Mesendoderm (in vitro differentiated cells): ENCODE results near the gene TMEM132D.

ENCODE experiments used
- DNase-seq: peaks from one replicate; pipeline ENCODE4 v3.0.0; 2013
- H2AK5ac ChIP-seq: 2 replicates; pipeline ENCODE4 v1.6.1; 2013; ENCODE audit warnings: low read length, inconsistent platforms
- H2BK120ac ChIP-seq: 2 replicates; pipeline ENCODE4 v1.6.1; 2013; ENCODE audit warnings: low read depth, mild to moderate bottlenecking, low read length, moderate library complexity, mixed read lengths
- H2BK15ac ChIP-seq: replicated peaks from 2 replicates; pipeline ENCODE4 v1.6.1; 2013; ENCODE audit warnings: low read depth, mild to moderate bottlenecking, moderate library complexity
- H2BK5ac ChIP-seq: 2 replicates; pipeline ENCODE4 v1.6.1; 2013; ENCODE audit warnings: low read length, inconsistent platforms
- H3K18ac ChIP-seq: 2 replicates; pipeline ENCODE4 v1.6.1; 2013; ENCODE audit warnings: mild to moderate bottlenecking, low read length, mixed read lengths
- H3K23ac ChIP-seq: one replicate; pipeline ENCODE4 v1.6.1; 2013; ENCODE audit warnings: low read length
- H3K27ac ChIP-seq: 2 replicates; pipeline ENCODE4 v1.5.1; 2013; ENCODE audit warnings: low read depth, mild to moderate bottlenecking, inconsistent platforms, low read length, moderate library complexity
- H3K27me3 ChIP-seq: 2 replicates; pipeline ENCODE4 v1.6.1; 2013; ENCODE audit warnings: low read length, control low read depth, mild to moderate bottlenecking, inconsistent platforms; ENCODE audit not compliant: insufficient read depth, poor library complexity
- H3K36me3 ChIP-seq: 2 replicates; pipeline ENCODE4 v1.6.1; 2013; ENCODE audit warnings: low read length, inconsistent platforms; ENCODE audit not compliant: control insufficient read depth, insufficient read depth
- H3K4ac ChIP-seq: one replicate; pipeline ENCODE4 v1.6.1; 2013; ENCODE audit warnings: low read depth, mild to moderate bottlenecking, low read length, moderate library complexity
- H3K4me1 ChIP-seq: 2 replicates; pipeline ENCODE4 v1.6.1; 2013; ENCODE audit warnings: low read depth, low read length, inconsistent platforms; ENCODE audit not compliant: control insufficient read depth
- H3K4me2 ChIP-seq: 2 replicates; pipeline ENCODE4 v1.6.1; 2013; ENCODE audit warnings: low read length
- H3K4me3 ChIP-seq: 2 replicates; pipeline ENCODE4 v1.5.1; 2013; ENCODE audit warnings: mild to moderate bottlenecking, low read length
- H3K56ac ChIP-seq: one replicate; pipeline ENCODE4 v1.6.1; 2013; ENCODE audit warnings: low read length
- H3K79me1 ChIP-seq: 2 replicates; pipeline ENCODE4 v1.6.1; 2013; ENCODE audit warnings: low read length, inconsistent platforms
- H3K79me2 ChIP-seq: 2 replicates; pipeline ENCODE4 v1.6.1; 2013; ENCODE audit warnings: mild to moderate bottlenecking, low read length; ENCODE audit not compliant: control insufficient read depth, insufficient read depth
- H3K9ac ChIP-seq: 2 replicates; pipeline ENCODE4 v1.6.1; 2013; ENCODE audit warnings: low read length, inconsistent platforms
- H4K5ac ChIP-seq: one replicate; pipeline ENCODE4 v1.6.1; 2013; ENCODE audit warnings: low read length
- H4K8ac ChIP-seq: one replicate; pipeline ENCODE4 v1.6.1; 2013; ENCODE audit warnings: low read depth, mild to moderate bottlenecking, control low read depth, low read length, moderate library complexity
- WGBS: extraction: QIAGEN DNeasy Blood & Tissue Kit; methylation state at CpG from one replicate; pipeline ENCODE4 v1.1.7; 2013; ENCODE audit warnings: low lambda C conversion rate, missing lambda C conversion rate; ENCODE audit not compliant: insufficient coverage; ENCODE audit errors: extremely low coverage; 5-methylcytosine and 5-hydroxymethylcytosine counted together

TMEM132D gene

GRCh38 chr12:129357233-129357632 lies 546.6 kb downstream of the TMEM132D start:
- 100% methylated on average over 2 of the region's 6 CpGs for WGBS

GRCh38 chr12:129351481-129351880 lies 552.3 kb downstream of the TMEM132D start:
- Histone ChIP-seq H3K4me1 (no peaks in the 10 kb centered on the region), H4K5ac (no peak overlapping the region), H3K36me3 (no peaks in the 10 kb centered on the region), H3K4me3 (no peak overlapping the region), H3K79me1 (no peaks in the 10 kb centered on the region), H3K56ac (no peak overlapping the region), H3K27me3 (no peaks in the 10 kb centered on the region), H3K23ac (no peak overlapping the region), H2BK5ac (no peak overlapping the region), H3K18ac (no peak overlapping the region), H3K4me2 (no peak overlapping the region), H3K79me2 (no peaks in the 10 kb centered on the region), H2AK5ac (no peak overlapping the region), H2BK120ac (no peak overlapping the region), H3K9ac (no peak overlapping the region), H3K27ac (no peak overlapping the region), H4K8ac (no peak overlapping the region), H3K4ac (no peak overlapping the region), H2BK15ac (no peak overlapping the region)
- WGBS: no CpG with 5 or more reads among the region's 6 CpGs
- no peak for DNase-seq

More at GRCh38 chr12:129357233-129357632, 546.6 kb downstream of the TMEM132D start:
- no peak overlapping the region for H3K18ac ChIP-seq
- no peak overlapping the region for H2BK120ac ChIP-seq
- H2BK5ac ChIP-seq: no peak overlapping the region
- no peak overlapping the region for H4K8ac ChIP-seq
- no peaks in the 10 kb centered on the region for H3K36me3 ChIP-seq
- H3K4me1 ChIP-seq: no peaks in the 10 kb centered on the region
- H3K27me3 ChIP-seq: no peaks in the 10 kb centered on the region
- no peak overlapping the region for H3K4me3 ChIP-seq
- H2BK15ac ChIP-seq: no peak overlapping the region
- no peak overlapping the region for H2AK5ac ChIP-seq
- no peak overlapping the region for H3K27ac ChIP-seq
- no peak overlapping the region for H4K5ac ChIP-seq
- H3K4ac ChIP-seq: no peak overlapping the region
- no peak overlapping the region for H3K4me2 ChIP-seq
- H3K56ac ChIP-seq: no peak overlapping the region
- no peak for DNase-seq
- no peaks in the 10 kb centered on the region for H3K79me1 ChIP-seq
- no peaks in the 10 kb centered on the region for H3K79me2 ChIP-seq
- H3K23ac ChIP-seq: no peak overlapping the region
- no peak overlapping the region for H3K9ac ChIP-seq

DNA sequence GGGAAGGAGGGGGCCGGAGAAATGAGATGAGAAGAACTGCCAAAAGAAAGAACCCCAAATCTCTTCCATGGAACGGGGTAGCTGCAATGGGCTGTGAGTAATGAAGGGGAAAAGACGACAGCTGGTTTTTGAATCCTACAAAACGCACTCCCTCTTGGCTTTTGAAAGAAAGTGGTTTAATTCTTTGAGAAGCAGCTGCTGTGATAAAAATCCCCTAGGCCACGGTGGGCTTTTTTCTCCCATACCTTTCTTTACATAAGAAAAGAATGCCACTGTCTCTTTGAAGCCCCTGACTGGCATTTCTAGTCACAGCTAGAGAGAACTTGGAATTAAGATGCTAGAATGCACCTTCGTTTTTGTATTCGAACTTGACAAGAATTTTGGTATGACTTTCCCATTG lies 564.5 kb downstream of the TMEM132D start:
- no peaks in the 10 kb centered on the region for H3K36me3 ChIP-seq
- H3K23ac ChIP-seq: no peak overlapping the region
- H2BK120ac ChIP-seq: no peak overlapping the region
- H3K79me1 ChIP-seq: no peaks in the 10 kb centered on the region
- no peak overlapping the region for H3K4me2 ChIP-seq
- H3K27me3 ChIP-seq: no peaks in the 10 kb centered on the region
- no peak overlapping the region for H3K9ac ChIP-seq
- no peaks in the 10 kb centered on the region for H3K79me2 ChIP-seq
- H2BK15ac ChIP-seq: no peak overlapping the region
- H3K56ac ChIP-seq: no peak overlapping the region
- no peak overlapping the region for H4K5ac ChIP-seq
- H3K18ac ChIP-seq: no peak overlapping the region
- H2AK5ac ChIP-seq: no peak overlapping the region
- no peak overlapping the region for H3K4ac ChIP-seq
- no peaks in the 10 kb centered on the region for H3K4me1 ChIP-seq
- no peak overlapping the region for H2BK5ac ChIP-seq
- H4K8ac ChIP-seq: no peak overlapping the region
- no peak overlapping the region for H3K27ac ChIP-seq
- no CpG with 5 or more reads among the region's 7 CpGs for WGBS
- no peak for DNase-seq
- no peak overlapping the region for H3K4me3 ChIP-seq

- no peak overlapping the region for H3K18ac ChIP-seq
- H4K5ac ChIP-seq: no peak overlapping the region
- H3K79me1 ChIP-seq: no peaks in the 10 kb centered on the region
- H2BK5ac ChIP-seq: no peak overlapping the region
- H3K36me3 ChIP-seq: no peaks in the 10 kb centered on the region
- H3K9ac ChIP-seq: no peak overlapping the region
- no peaks in the 10 kb centered on the region for H3K27me3 ChIP-seq
- no peak overlapping the region for H3K4ac ChIP-seq
- no peak overlapping the region for H3K23ac ChIP-seq
- H3K4me3 ChIP-seq: no peak overlapping the region
- no peak overlapping the region for H3K56ac ChIP-seq
- H3K4me2 ChIP-seq: no peak overlapping the region
- no peaks in the 10 kb centered on the region for H3K79me2 ChIP-seq
- H2BK120ac ChIP-seq: no peak overlapping the region
- WGBS: no CpG with 5 or more reads among the region's 17 CpGs
- no peak overlapping the region for H3K27ac ChIP-seq
- no peak overlapping the region for H4K8ac ChIP-seq
- no peak overlapping the region for H2BK15ac ChIP-seq
- H3K4me1 ChIP-seq: no peaks in the 10 kb centered on the region
- no peak for DNase-seq
- no peak overlapping the region for H2AK5ac ChIP-seq
Measured at GRCh38 chr12:129337413-129337812, 566.4 kb downstream of the TMEM132D start.

- H4K5ac ChIP-seq: no peak overlapping the region
- H3K23ac ChIP-seq: no peak overlapping the region
- no peak for DNase-seq
- no peak overlapping the region for H2BK5ac ChIP-seq
- H3K4ac ChIP-seq: no peak overlapping the region
- H4K8ac ChIP-seq: no peak overlapping the region
- H2AK5ac ChIP-seq: no peak overlapping the region
- H3K79me1 ChIP-seq: no peaks in the 10 kb centered on the region
- no peaks in the 10 kb centered on the region for H3K4me1 ChIP-seq
- H3K27ac ChIP-seq: no peak overlapping the region
- no peak overlapping the region for H3K4me3 ChIP-seq
- no peak overlapping the region for H2BK120ac ChIP-seq
- H3K27me3 ChIP-seq: no peaks in the 10 kb centered on the region
- no peak overlapping the region for H3K9ac ChIP-seq
- no peak overlapping the region for H2BK15ac ChIP-seq
- H3K18ac ChIP-seq: no peak overlapping the region
- no peak overlapping the region for H3K56ac ChIP-seq
- no peaks in the 10 kb centered on the region for H3K36me3 ChIP-seq
- H3K4me2 ChIP-seq: no peak overlapping the region
- H3K79me2 ChIP-seq: no peaks in the 10 kb centered on the region
Measured at GRCh38 chr12:129335773-129336172, 568.1 kb downstream of the TMEM132D start.

DNA sequence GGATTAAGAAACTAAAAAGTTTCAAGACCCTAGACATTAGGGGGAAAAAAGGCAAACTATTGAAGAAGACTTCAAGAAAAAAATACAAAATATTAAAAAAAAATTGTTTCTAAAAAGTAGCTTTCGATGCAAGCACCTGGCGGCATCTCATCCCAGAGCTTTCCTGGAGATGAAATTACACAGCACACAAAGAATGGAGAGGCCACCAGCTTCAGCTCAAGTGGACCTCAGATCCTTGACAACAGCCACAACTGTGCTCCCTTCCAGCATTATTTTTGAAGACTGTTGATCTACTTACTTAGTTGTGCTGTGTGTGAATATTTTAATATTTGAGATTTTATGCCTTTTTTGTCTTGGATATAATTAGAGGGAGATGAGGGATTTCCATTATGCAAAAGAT lies 571.5 kb downstream of the TMEM132D start:
- WGBS: no CpG with 5 or more reads among the region's 2 CpGs
- Histone ChIP-seq H2BK5ac (no peak overlapping the region), H3K27ac (no peak overlapping the region), H3K36me3 (no peaks in the 10 kb centered on the region), H2BK15ac (no peak overlapping the region), H3K79me1 (no peaks in the 10 kb centered on the region), H2AK5ac (no peak overlapping the region), H2BK120ac (no peak overlapping the region), H3K4me3 (no peak overlapping the region), H3K18ac (no peak overlapping the region), H3K9ac (no peak overlapping the region), H3K79me2 (no peaks in the 10 kb centered on the region), H3K23ac (no peak overlapping the region), H3K27me3 (no peaks in the 10 kb centered on the region), H3K4ac (no peak overlapping the region), H3K4me1 (no peaks in the 10 kb centered on the region), H4K8ac (no peak overlapping the region), H4K5ac (no peak overlapping the region), H3K4me2 (no peak overlapping the region), H3K56ac (no peak overlapping the region)
- no peak for DNase-seq
